DND-41 (cell line): ENCODE results near the gene GPATCH3.

ENCODE experiments used
- ATAC-seq: fragments of 200-7000 bp; cut with Tn5 transposase; 3 replicates; pipeline ENCODE4 v1.9.1; 2021; ENCODE audit warnings: low read depth; ENCODE audit not compliant: insufficient read depth
- DNase-seq: peaks from one replicate; pipeline ENCODE4 v3.0.0-alpha.2; 2020
- H2AFZ ChIP-seq: 2 replicates; pipeline ENCODE4 v1.6.0; 2012; ENCODE audit warnings: low read depth, low read length
- H3K27ac ChIP-seq: 2 replicates; pipeline ENCODE4 v1.5.1; 2012; ENCODE audit warnings: low read length, inconsistent platforms
- H3K27me3 ChIP-seq: fragments of 200-600 bp; sonication (generic); 2 replicates; pipeline ENCODE4 v1.6.0; 2012; ENCODE audit warnings: low read length, mild to moderate bottlenecking, inconsistent platforms; ENCODE audit not compliant: insufficient read depth, poor library complexity
- H3K36me3 ChIP-seq: 2 replicates; pipeline ENCODE4 v1.5.1; 2012; ENCODE audit warnings: low read length, inconsistent platforms; ENCODE audit not compliant: insufficient read depth
- H3K4me1 ChIP-seq: 2 replicates; pipeline ENCODE4 v1.5.1; 2012; ENCODE audit warnings: mild to moderate bottlenecking, low read length; ENCODE audit not compliant: insufficient read depth
- H3K4me2 ChIP-seq: 2 replicates; pipeline ENCODE4 v1.6.0; 2012; ENCODE audit warnings: mild to moderate bottlenecking, moderate library complexity, low read length, inconsistent platforms; ENCODE audit not compliant: insufficient read depth
- H3K4me3 ChIP-seq, 2 experiments: fragments of 200-600 bp in 1 of 2; shearing (Covaris generic) in 1 of 2; 2 replicates each; pipeline ENCODE4 v1.5.1; 2012 to 2016; ENCODE audit warnings: inconsistent platforms in 2 of 2, low read length in 2 of 2, mild to moderate bottlenecking in 2 of 2, low read depth in 1 of 2, moderate library complexity in 1 of 2
- H3K79me2 ChIP-seq: 2 replicates; pipeline ENCODE4 v1.6.0; 2012; ENCODE audit warnings: low read length, inconsistent platforms; ENCODE audit not compliant: insufficient read depth
- H3K9ac ChIP-seq: 2 replicates; pipeline ENCODE4 v1.6.0; 2012; ENCODE audit warnings: low read depth, mild to moderate bottlenecking, inconsistent platforms, low read length, moderate library complexity
- H3K9me3 ChIP-seq: 2 replicates; pipeline ENCODE4 v1.5.1; 2012; ENCODE audit warnings: low read length, moderate library complexity, mild to moderate bottlenecking, inconsistent platforms; ENCODE audit not compliant: insufficient read depth, severe bottlenecking
- H4K20me1 ChIP-seq: 2 replicates; pipeline ENCODE4 v1.6.0; 2012; ENCODE audit warnings: low read length; ENCODE audit not compliant: insufficient read depth
- EZH2 ChIP-seq: IDR thresholded peaks from 3 replicates; pipeline ENCODE4 v1.6.1; 2012; ENCODE audit warnings: borderline replicate concordance, low read depth, mild to moderate bottlenecking, moderate library complexity, low read length, inconsistent platforms; ENCODE audit not compliant: severe bottlenecking
- TF ChIP-seq, protein P1 (sequence below): IDR thresholded peaks from 2 replicates; pipeline ENCODE4 v1.5.1; 2012; ENCODE audit warnings: borderline replicate concordance, low read length, moderate library complexity, mild to moderate bottlenecking; ENCODE audit not compliant: poor library complexity, severe bottlenecking; ENCODE audit errors: extremely low read depth

Gene GPATCH3

DNA sequence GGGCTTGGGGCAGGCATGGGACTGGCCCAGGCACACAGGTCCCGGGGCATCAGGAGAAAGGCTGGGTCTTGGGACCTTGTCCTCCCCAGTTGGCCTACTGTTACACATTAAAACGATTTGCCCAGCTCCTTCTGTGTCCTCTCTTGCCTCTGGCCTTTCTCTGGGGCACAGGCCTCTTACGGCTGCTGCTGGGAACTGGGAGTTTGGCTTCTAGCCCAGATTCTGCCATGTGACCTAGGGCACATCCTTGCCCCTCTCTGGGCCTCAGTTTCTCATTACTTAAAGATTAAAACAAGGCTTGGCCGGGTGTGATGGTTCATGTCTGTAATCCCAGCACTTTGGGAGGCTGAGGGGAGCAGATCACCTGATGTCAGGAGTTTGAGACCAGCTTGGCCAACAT is 46.0 kb upstream of the GPATCH3 start:
- H3K4me2 ChIP-seq, result no peak overlapping the region
- H4K20me1 ChIP-seq, result peaks cover 3% of the 10 kb centered on the region; the same call in 1 of the 2 replicates
- H2AFZ ChIP-seq, result no peak overlapping the region
- no peak overlapping the region for H3K9ac ChIP-seq
- H3K36me3 ChIP-seq, result peaks cover 54% of the 10 kb centered on the region
- DNase-seq (no peak), ATAC-seq (no peak)
- no peaks in the 10 kb centered on the region for H3K4me1 ChIP-seq
- no peak for TF ChIP-seq EZH2
- TF ChIP-seq, protein P1, sequence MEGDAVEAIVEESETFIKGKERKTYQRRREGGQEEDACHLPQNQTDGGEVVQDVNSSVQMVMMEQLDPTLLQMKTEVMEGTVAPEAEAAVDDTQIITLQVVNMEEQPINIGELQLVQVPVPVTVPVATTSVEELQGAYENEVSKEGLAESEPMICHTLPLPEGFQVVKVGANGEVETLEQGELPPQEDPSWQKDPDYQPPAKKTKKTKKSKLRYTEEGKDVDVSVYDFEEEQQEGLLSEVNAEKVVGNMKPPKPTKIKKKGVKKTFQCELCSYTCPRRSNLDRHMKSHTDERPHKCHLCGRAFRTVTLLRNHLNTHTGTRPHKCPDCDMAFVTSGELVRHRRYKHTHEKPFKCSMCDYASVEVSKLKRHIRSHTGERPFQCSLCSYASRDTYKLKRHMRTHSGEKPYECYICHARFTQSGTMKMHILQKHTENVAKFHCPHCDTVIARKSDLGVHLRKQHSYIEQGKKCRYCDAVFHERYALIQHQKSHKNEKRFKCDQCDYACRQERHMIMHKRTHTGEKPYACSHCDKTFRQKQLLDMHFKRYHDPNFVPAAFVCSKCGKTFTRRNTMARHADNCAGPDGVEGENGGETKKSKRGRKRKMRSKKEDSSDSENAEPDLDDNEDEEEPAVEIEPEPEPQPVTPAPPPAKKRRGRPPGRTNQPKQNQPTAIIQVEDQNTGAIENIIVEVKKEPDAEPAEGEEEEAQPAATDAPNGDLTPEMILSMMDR, result no peak
- H3K27ac ChIP-seq, result no peak overlapping the region
- no peak overlapping the region for H3K4me3 ChIP-seq
- H3K79me2 ChIP-seq, result no peaks in the 10 kb centered on the region
- no peaks in the 10 kb centered on the region for H3K27me3 ChIP-seq
- no peaks in the 10 kb centered on the region for H3K9me3 ChIP-seq

DNA sequence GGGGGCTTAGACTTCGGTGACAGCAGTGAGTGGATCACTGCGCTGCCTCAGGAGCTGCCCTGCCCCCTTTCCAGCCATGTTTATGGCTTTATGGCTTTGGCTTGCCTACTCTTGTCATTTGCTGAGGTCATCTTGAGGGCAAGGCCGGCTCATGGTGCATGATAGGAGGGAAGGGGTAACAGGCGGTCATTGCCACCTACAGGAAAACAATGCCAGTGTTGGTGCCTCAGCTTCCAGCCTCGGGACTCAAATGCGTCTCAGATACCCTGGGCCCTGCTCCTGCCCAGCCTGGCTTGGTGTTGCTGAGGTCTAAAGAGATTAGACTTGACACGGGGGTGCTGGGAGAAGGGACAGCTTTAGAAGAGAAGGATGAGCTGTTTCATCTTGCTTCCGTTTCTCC is 45.5 kb upstream of the GPATCH3 start:
- Histone ChIP-seq H3K27me3 (no peaks in the 10 kb centered on the region), H3K9ac (no peak overlapping the region), H3K27ac (no peak overlapping the region), H3K36me3 (peaks cover 57% of the 10 kb centered on the region), H3K4me2 (no peak overlapping the region), H3K79me2 (no peaks in the 10 kb centered on the region), H4K20me1 (peaks cover 3% of the 10 kb centered on the region; the same call in 1 of the 2 replicates), H2AFZ (no peak overlapping the region), H3K4me3 (no peak overlapping the region), H3K9me3 (no peaks in the 10 kb centered on the region), H3K4me1 (no peaks in the 10 kb centered on the region)
- no peak for TF ChIP-seq EZH2
- TF ChIP-seq, protein P1, result no peak
- DNase-seq, result no peak
- no peak for ATAC-seq

DNA sequence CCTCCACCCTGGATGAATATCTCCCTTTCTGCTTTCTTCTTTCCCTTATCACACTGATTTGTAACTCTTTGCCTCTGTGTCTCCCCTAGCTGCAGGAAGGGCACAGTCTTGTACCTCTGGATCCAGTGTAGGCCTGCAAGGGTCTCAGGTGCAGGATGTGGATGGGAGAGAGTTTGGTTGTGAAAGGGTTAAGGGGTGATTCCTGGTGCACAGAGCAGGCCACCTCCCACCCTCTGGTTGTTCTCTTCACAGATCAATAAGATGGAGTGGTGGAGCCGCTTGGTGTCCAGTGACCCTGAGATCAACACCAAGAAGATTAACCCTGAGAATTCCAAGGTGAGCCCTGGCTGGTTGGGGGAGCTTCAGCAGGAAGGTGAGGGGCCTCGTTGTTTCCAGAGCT is 44.9 kb upstream of the GPATCH3 start:
- H3K27ac ChIP-seq, result no peak overlapping the region
- H4K20me1 ChIP-seq, result peaks cover 3% of the 10 kb centered on the region; the same call in 1 of the 2 replicates
- DNase-seq (no peak), ATAC-seq (no peak)
- H3K9ac ChIP-seq, result no peak overlapping the region
- H2AFZ ChIP-seq, result no peak overlapping the region
- TF ChIP-seq, protein P1, result no peak
- no peak for TF ChIP-seq EZH2
- no peaks in the 10 kb centered on the region for H3K4me1 ChIP-seq
- no peaks in the 10 kb centered on the region for H3K9me3 ChIP-seq
- no peaks in the 10 kb centered on the region for H3K79me2 ChIP-seq
- peaks cover 57% of the 10 kb centered on the region for H3K36me3 ChIP-seq
- H3K4me2 ChIP-seq, result no peak overlapping the region
- H3K4me3 ChIP-seq, result no peak overlapping the region
- H3K27me3 ChIP-seq, result no peaks in the 10 kb centered on the region

DNA sequence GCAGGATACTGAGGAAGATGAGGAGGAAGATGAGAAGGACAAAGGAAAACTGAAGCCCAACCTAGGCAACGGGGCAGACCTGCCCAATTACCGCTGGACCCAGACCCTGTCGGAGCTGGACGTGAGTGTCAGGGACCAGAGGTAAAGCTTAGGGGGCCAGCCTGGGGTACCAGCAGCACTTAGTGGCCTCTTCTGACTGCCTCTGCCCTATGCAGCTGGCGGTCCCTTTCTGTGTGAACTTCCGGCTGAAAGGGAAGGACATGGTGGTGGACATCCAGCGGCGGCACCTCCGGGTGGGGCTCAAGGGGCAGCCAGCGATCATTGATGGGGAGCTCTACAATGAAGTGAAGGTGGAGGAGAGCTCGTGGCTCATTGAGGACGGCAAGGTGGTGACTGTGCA is 42.4 kb upstream of the GPATCH3 start:
- peaks cover 79% of the 10 kb centered on the region for H3K36me3 ChIP-seq

More for the DNA sequence above, 42.4 kb upstream of the GPATCH3 start:
- Histone ChIP-seq H4K20me1 (peaks cover 25% of the 10 kb centered on the region), H3K9ac (no peak overlapping the region), H3K4me2 (no peak overlapping the region), H3K4me1 (no peaks in the 10 kb centered on the region), H3K27ac (no peak overlapping the region), H3K79me2 (peaks cover 23% of the 10 kb centered on the region), H3K4me3 (no peak overlapping the region), H3K9me3 (no peaks in the 10 kb centered on the region), H2AFZ (no peak overlapping the region), H3K27me3 (no peaks in the 10 kb centered on the region)
- ATAC-seq (no peak), DNase-seq (no peak)
- TF ChIP-seq EZH2, result no peak
- TF ChIP-seq, protein P1, result no peak
